GM21367 (cell line): ENCODE measurements around the gene UNC5A.

Experiments
- ATAC-seq: cut with Tn5 transposase; IDR thresholded peaks from one replicate; pipeline ENCODE4 v1.9.1; 2021; ENCODE audit not compliant: unreplicated experiment

UNC5A gene

GRCh38 chr5:176799488-176799887 lies 10.9 kb upstream of the UNC5A start:
- no peak for ATAC-seq

GRCh38 chr5:176800024-176800423 lies 10.3 kb upstream of the UNC5A start:
- ATAC-seq = no peak

GRCh38 chr5:176802116-176802784 lies 8.1 kb upstream of the UNC5A start:
- ATAC-seq = no peak

- no peak for ATAC-seq
These were observed 7.1 kb upstream of the UNC5A start for GRCh38 chr5:176803068-176803942.

- ATAC-seq = no peak
These were observed 6.3 kb upstream of the UNC5A start for GRCh38 chr5:176803943-176804498.

- no peak for ATAC-seq
These were observed 4.2 kb upstream of the UNC5A start for GRCh38 chr5:176806137-176806536.

- no peak for ATAC-seq
These were observed 747 bp upstream of the UNC5A start for GRCh38 chr5:176809544-176810080.

GRCh38 chr5:176810687-176811501 lies 535 bp downstream of the UNC5A start:
- no peak for ATAC-seq

- ATAC-seq = no peak
These were observed 2.2 kb downstream of the UNC5A start for GRCh38 chr5:176812269-176813259.

GRCh38 chr5:176813587-176814312 lies 3.4 kb downstream of the UNC5A start:
- no peak for ATAC-seq

GRCh38 chr5:176814313-176814685 lies 3.9 kb downstream of the UNC5A start:
- no peak for ATAC-seq

- ATAC-seq = no peak
These were observed 4.6 kb downstream of the UNC5A start for GRCh38 chr5:176814836-176815438.

GRCh38 chr5:176816043-176816745 lies 5.8 kb downstream of the UNC5A start:
- ATAC-seq = no peak

GRCh38 chr5:176816791-176817347 lies 6.5 kb downstream of the UNC5A start:
- no peak for ATAC-seq

GRCh38 chr5:176817369-176817840 lies 7.0 kb downstream of the UNC5A start:
- ATAC-seq = no peak

- no peak for ATAC-seq
These were observed 7.5 kb downstream of the UNC5A start for GRCh38 chr5:176817841-176818377.

- no peak for ATAC-seq
These were observed 8.2 kb downstream of the UNC5A start for GRCh38 chr5:176818391-176819098.
